Measurements from ENCODE around the gene ZBTB11.

DNA sequence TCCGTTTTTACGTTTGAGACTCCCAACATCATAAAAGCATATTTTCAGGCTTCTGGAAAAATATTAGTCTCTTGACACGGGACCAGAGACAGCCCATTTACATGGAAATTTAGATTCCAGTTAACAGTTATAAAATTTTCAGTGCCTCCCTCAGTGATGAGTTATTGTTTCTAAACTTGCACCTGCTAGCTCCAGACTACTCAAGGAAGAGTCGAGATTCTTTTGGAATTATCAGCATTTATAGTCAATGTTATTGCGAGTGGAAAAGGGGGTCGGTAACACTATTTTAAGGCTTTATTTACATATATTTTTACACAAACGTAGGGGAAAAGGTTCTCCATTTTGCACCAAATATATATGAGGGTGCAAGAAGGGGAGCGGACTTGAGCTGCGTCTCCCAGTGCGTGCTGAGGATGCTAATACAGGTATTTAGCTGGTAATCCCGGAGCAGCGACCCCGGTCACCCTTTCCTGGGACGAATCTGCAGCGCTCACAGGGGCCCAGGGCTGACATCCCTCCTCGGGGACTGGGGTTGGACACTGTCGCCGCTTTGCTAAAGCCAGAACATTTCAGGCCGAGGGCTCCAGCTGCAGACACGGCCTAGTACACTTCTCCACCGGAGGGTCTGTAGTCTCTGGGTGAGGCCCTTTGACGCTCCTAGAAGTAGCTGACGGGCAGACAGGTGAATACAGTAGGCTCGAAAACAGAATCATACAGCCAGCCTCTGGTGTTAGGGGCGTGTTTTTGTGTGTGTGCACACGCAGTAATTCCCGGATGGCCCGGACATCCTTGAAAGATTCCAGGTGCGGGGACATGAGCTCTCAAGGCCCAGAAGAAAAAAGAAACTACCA, 729 bp upstream of the ZBTB11 start:
- TF ChIP-seq GATA2 (IDR thresholded peaks at IDR 0.05; ENCODE audit: low read depth, low read length) (no peak), GATA3 (IDR thresholded peaks at IDR 0.05; ENCODE audit: low read depth, low read length) (no peak)
